ENCODE measurements around the gene YTHDF2.

Gene YTHDF2

GRCh38 chr1:28803662-28804061 is 66.9 kb downstream of the YTHDF2 start:
- DNase-seq, result no peak

GRCh38 chr1:28804071-28804470 is 67.3 kb downstream of the YTHDF2 start:
- no peak for DNase-seq

- DNase-seq, result no peak
These were observed 70.3 kb downstream of the YTHDF2 start for GRCh38 chr1:28807046-28807445.

GRCh38 chr1:28807986-28808385 is 71.2 kb downstream of the YTHDF2 start:
- DNase-seq, result no peak

- no peak for DNase-seq
These were observed 74.6 kb downstream of the YTHDF2 start for GRCh38 chr1:28811369-28811765.

- no peak for DNase-seq
These were observed 75.3 kb downstream of the YTHDF2 start, which contains the start of gene OPRD1 for GRCh38 chr1:28811766-28812668. Gene OPRD1 (plus strand): TSS chr1:28812170. CDS start chr1:28812384, 214 bp downstream.

GRCh38 chr1:28812669-28813468 is 76.1 kb downstream of the YTHDF2 start:
- peak; percentile 62 for DNase-seq

GRCh38 chr1:28813931-28814465 is 77.3 kb downstream of the YTHDF2 start:
- DNase-seq, result no peak

GRCh38 chr1:28815533-28816185 is 78.9 kb downstream of the YTHDF2 start:
- DNase-seq, result no peak

- no peak for DNase-seq
These were observed 80.4 kb downstream of the YTHDF2 start for GRCh38 chr1:28817133-28817532.

- DNase-seq, result no peak
These were observed 82.3 kb downstream of the YTHDF2 start for GRCh38 chr1:28819020-28819419.

Measured in NCI-H2029 (cell line).